ENCODE results near the gene UBAC1.

Gene UBAC1

DNA sequence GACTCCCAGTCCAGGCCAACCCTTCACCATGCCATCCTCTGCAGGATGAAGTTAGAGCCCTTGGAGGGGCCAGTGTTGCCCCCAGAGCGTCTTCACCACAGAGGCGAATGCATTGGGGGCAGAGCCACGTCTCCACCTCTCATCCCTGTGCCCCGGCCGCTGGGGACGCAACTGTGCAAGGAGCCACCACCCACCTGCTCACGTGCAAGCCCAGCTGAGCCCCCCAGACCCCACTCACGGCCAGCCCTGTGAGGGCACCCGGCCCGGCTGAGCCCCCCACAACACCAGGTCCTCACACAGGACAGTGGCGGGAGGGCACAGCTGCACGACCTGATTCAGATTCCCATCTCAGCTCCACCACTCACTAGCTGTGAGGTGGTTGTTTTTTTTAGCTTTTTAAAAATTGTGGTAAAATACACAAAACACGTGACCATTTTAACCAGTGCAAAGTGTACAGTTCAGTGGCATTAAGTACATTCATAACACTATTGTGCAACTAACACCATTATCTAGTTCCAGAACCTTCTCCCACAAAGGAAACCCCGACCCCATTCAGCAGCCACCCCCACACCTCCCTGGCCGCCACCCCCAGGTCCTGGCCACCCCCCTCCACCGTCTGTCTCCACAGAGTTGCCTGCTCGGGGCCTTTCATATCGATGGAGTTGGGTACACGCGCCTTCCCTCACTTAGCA, 33.5 kb upstream of the UBAC1 start:
- H3K4me3 ChIP-seq (ENCODE audit: control insufficient read depth, low read depth, low read length), result no peak overlapping the region
- TF ChIP-seq, protein P1, sequence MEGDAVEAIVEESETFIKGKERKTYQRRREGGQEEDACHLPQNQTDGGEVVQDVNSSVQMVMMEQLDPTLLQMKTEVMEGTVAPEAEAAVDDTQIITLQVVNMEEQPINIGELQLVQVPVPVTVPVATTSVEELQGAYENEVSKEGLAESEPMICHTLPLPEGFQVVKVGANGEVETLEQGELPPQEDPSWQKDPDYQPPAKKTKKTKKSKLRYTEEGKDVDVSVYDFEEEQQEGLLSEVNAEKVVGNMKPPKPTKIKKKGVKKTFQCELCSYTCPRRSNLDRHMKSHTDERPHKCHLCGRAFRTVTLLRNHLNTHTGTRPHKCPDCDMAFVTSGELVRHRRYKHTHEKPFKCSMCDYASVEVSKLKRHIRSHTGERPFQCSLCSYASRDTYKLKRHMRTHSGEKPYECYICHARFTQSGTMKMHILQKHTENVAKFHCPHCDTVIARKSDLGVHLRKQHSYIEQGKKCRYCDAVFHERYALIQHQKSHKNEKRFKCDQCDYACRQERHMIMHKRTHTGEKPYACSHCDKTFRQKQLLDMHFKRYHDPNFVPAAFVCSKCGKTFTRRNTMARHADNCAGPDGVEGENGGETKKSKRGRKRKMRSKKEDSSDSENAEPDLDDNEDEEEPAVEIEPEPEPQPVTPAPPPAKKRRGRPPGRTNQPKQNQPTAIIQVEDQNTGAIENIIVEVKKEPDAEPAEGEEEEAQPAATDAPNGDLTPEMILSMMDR (IDR thresholded peaks at IDR 0.05; ENCODE audit: control insufficient read depth, insufficient read depth, low read depth, low read length, missing control alignments), result no peak
- DNase-seq (ENCODE audit: low read depth), result no peak

DNA sequence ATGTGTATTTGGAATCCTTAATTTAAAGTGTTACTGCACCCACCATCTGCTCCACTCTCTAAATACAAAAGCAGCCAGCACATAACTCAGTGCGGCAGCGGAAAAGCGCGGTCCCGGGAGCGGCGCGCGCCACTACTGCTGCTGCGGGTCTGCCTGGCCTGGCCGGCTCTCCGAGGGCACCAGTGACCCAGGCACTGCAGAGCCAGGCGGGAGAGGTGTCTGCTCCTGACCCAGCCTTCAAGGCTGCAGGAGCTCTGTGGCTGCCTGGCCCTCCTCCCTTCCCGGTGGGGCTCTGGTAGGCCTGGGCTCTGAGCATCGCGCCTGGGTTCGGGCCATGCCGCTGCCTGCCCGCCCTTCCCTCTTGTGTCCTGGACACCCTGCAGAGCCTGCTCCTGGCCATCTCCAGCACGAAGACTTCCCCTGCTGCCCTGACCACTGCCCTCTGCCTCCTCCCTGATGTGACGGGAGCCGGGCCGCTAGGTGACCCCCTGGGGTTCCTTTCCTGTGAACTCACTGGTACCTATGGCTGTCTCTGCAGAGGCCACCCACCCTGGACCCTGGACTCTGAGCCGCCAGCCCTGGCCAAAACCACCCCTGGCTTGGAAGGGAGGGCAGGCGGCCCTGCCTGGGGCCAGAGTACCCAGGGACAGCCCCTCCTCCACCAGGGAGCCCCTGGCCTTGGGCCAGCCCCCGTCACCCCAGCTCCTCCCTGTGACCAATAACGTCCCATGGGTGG, 32.8 kb upstream of the UBAC1 start:
- TF ChIP-seq, protein P1 (IDR thresholded peaks at IDR 0.05; ENCODE audit: control insufficient read depth, insufficient read depth, low read depth, low read length, missing control alignments), result no peak
- no peak for DNase-seq (ENCODE audit: low read depth)
- H3K4me3 ChIP-seq (ENCODE audit: control insufficient read depth, low read depth, low read length), result no peak overlapping the region

DNA sequence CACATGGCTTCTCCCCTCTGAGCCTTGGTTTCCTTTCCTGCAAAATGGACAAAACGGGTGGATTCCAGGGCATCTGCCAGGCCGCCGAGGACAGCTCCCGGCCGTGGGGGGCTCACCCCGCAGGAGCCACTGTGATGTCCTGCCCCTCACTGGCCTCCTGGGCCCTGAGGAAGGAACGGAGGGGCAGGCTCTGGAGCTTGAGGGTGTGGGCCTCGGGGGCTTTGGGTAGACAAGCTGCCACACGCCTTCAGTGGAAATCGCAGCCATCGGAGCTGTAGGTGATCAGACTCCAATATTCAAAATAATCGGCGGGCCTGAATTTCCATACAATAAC, 32.2 kb upstream of the UBAC1 start:
- no peak overlapping the region for H3K4me3 ChIP-seq (ENCODE audit: control insufficient read depth, low read depth, low read length)
- DNase-seq (ENCODE audit: low read depth), result no peak
- TF ChIP-seq, protein P1 (IDR thresholded peaks at IDR 0.05; ENCODE audit: control insufficient read depth, insufficient read depth, low read depth, low read length, missing control alignments), result no peak

DNA sequence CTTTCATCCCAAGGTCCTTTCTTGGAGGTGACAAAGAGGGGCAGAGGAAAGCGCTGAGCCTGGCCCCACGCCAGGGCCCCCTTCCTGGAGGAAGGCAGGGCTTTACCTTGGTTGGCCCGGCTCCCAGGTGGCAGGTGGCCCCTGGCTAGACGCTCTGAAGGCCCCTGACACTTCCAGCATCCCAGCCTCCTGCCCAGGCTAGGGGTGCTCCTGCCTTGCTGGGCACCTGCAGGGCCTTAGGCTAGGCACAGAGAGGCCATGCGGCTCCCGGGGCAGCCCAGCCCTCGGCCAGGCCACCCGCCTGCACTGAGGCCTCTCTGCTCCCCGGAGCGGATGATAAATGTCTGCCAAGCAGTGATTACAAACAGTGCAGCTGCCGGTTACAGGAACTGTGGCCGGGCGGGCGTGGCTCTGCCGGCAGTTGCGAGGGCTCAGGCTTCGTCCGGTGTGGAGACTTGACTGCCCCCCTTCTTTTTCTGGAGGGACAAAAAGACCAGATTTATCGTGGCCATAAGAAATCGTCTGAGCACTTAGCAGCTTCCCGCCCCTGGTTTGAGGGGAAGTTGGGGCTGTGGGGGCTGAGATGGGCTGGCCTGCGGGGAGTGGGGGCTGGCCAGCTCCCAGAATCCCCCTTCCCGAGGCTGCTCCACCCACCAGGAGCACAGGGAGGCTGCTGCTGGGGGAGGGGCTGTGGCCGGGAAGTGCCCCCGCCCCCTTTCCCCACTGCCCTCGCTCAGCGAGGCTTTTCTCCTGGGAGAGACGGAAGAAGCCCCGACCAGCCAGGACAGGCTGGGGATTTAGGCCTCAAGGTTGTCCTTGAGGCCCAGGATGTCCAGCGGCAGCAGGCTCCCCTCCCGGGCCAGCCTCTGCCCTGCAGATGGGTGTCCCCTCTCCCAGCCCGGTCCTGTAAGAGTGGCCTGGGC, 31.6 kb upstream of the UBAC1 start:
- peak; percentile 23 for DNase-seq (ENCODE audit: low read depth)
- TF ChIP-seq, protein P1 (IDR thresholded peaks at IDR 0.05; ENCODE audit: control insufficient read depth, insufficient read depth, low read depth, low read length, missing control alignments), result no peak
- H3K4me3 ChIP-seq (ENCODE audit: control insufficient read depth, low read depth, low read length), result peak overlapping the region; percentile 14

DNA sequence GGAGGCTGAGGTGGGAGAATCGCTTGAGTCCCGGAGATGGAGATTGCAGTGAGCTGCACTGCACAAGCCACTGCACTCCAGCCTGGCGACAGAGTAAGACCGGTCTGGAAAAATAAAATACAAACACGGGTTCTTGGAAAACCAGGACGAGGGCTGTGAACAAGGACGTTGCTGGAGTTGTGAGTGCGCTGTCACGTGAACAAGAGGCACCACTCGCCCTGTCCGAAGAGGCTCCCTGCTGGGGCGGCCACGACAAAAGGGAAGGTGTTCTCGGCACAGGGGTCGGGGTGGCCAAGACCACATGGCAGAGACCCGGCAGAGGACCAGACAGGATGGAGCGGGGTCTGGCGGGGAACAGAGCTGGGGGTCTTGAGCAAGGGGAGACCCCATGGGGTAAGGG, 30.6 kb upstream of the UBAC1 start:
- TF ChIP-seq, protein P1 (IDR thresholded peaks at IDR 0.05; ENCODE audit: control insufficient read depth, insufficient read depth, low read depth, low read length, missing control alignments), result no peak
- H3K4me3 ChIP-seq (ENCODE audit: control insufficient read depth, low read depth, low read length), result no peak overlapping the region
- DNase-seq (ENCODE audit: low read depth), result no peak

All from AG09309 (cell line).